ENCODE results near the gene IL17RA. TPM values are rescaled to one million over a fixed set of nuclear protein-coding genes. Genes with fewer than 3 reads are reported as not detected.

Gene IL17RA
- total and polyA plus RNA-seq, 10 donors: 2.9 to 100 (median 43.2) TPM

DNA sequence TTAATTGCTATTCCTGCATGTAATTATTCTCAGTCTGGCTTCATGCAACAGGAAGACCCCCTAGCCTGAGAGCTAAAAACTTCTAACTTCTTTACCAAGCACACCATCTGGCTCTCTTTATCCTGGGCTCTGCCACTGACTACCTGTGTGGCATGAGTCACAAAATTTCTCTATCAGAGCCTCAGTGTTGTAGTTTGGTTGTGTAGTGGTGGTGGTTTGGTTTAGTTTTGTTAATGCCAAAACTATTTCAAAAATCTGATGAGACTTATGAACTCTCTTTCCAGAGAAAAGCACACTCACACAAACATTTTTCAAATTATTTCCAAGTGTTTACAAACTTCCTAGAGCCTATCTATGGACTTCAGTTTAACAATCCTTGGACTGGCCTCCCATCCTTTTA, 7.5 kb upstream of the IL17RA start:
- H3K36me3 ChIP-seq: no peaks in the 10 kb centered on the region
- peaks cover 0 to 3% (median 0%) of the 10 kb centered on the region in 8 donors for H3K9me3 ChIP-seq
- peaks cover 0 to 19% (median 12%) of the 10 kb centered on the region in 6 donors for H3K4me1 ChIP-seq
- H3K27me3 ChIP-seq (replicated peaks in 1 of 7): peaks cover 0 to 16% (median 0%) of the 10 kb centered on the region in 7 donors
- no peak for DNase-seq
- TF ChIP-seq, protein P1, sequence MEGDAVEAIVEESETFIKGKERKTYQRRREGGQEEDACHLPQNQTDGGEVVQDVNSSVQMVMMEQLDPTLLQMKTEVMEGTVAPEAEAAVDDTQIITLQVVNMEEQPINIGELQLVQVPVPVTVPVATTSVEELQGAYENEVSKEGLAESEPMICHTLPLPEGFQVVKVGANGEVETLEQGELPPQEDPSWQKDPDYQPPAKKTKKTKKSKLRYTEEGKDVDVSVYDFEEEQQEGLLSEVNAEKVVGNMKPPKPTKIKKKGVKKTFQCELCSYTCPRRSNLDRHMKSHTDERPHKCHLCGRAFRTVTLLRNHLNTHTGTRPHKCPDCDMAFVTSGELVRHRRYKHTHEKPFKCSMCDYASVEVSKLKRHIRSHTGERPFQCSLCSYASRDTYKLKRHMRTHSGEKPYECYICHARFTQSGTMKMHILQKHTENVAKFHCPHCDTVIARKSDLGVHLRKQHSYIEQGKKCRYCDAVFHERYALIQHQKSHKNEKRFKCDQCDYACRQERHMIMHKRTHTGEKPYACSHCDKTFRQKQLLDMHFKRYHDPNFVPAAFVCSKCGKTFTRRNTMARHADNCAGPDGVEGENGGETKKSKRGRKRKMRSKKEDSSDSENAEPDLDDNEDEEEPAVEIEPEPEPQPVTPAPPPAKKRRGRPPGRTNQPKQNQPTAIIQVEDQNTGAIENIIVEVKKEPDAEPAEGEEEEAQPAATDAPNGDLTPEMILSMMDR (IDR thresholded peaks at IDR 0.05 in 8 of 11, conservative IDR thresholded peaks at IDR 0.05 in 3 of 11): no peak
- no peak for TF ChIP-seq POLR2A (IDR thresholded peaks at IDR 0.05)
- no peak for TF ChIP-seq POLR2AphosphoS5 (IDR thresholded peaks at IDR 0.05)
- intact Hi-C loops (cut with DNase I; ENCODE audit: low total_unique reads): no loop called here
- H3K4me3 ChIP-seq: no peak overlapping the region
- no peak overlapping the region for H3K27ac ChIP-seq

DNA sequence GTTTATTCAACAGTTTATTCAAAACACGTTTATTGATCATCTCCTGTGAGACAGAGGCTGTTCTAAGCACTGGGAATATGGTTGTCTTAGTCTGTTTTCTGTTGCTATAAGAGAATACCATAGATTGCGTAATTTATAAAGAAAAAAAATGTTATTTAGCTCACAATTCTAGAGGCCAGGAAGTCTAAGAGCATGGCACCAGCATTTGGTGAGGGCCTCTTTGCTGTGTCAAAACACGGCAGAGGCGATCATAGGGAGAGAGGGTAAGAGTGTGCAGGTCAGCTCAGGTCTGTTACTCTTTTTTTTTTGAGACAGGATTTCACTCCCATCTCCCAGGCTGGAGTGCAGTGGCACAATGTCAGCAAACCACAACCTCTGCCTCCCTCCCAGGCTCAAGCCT, 5.2 kb upstream of the IL17RA start:
- Histone ChIP-seq H3K27ac (no peak overlapping the region), H3K9me3 (no peaks in the 10 kb centered on the region), H3K4me3 (no peak overlapping the region), H3K27me3 (replicated peaks in 1 of 7) (peaks cover 0 to 8% (median 0%) of the 10 kb centered on the region in 7 donors), H3K4me1 (peaks cover 0 to 31% (median 19%) of the 10 kb centered on the region in 6 donors), H3K36me3 (no peaks in the 10 kb centered on the region)
- TF ChIP-seq, protein P1 (IDR thresholded peaks at IDR 0.05 in 8 of 11, conservative IDR thresholded peaks at IDR 0.05 in 3 of 11): no peak
- TF ChIP-seq POLR2A (IDR thresholded peaks at IDR 0.05): no peak
- no peak for TF ChIP-seq POLR2AphosphoS5 (IDR thresholded peaks at IDR 0.05)
- WGBS, 5 donors: 59 to 79% (median 65%) methylated on average over 4 of the region's 4 CpGs
- no peak for DNase-seq
- intact Hi-C loops (cut with DNase I; ENCODE audit: low total_unique reads): no loop called here

DNA sequence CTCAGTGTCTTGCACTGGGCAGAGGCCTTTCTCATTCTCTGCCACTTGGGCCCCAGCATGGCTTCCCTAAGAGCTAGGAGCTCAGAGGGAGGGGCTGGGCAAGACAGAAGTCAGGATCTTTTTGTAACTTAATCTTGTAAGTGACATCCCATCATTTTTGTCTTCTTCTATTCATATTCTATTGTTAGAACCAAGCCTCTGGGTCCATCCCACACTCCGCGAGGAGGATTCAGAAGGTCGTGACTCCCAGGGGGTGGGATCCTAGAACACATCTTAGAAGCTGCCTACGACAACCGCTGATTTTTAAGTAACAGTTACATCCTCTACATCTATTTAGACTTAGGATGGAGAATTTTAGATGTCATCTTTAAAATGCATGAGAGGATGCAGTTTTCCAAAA, 1.5 kb upstream of the IL17RA start:
- Histone ChIP-seq H3K36me3 (peaks cover 0 to 3% (median 0%) of the 10 kb centered on the region in 6 donors), H3K4me1 (peaks cover 19 to 45% (median 36%) of the 10 kb centered on the region in 6 donors), H3K9me3 (no peaks in the 10 kb centered on the region), H3K4me3 (no peak overlapping the region), H3K27me3 (replicated peaks in 1 of 7) (no peaks in the 10 kb centered on the region), H3K27ac (no peak overlapping the region)
- intact Hi-C loops (cut with DNase I; ENCODE audit: low total_unique reads): no loop called here
- DNase-seq: no peak
- no peak for TF ChIP-seq POLR2A (IDR thresholded peaks at IDR 0.05)
- no peak for TF ChIP-seq POLR2AphosphoS5 (IDR thresholded peaks at IDR 0.05)
- TF ChIP-seq, protein P1 (IDR thresholded peaks at IDR 0.05 in 8 of 11, conservative IDR thresholded peaks at IDR 0.05 in 3 of 11): no peak
- 91 to 96% (median 94%) methylated on average over 5 of the region's 5 CpGs for WGBS, 5 donors

DNA sequence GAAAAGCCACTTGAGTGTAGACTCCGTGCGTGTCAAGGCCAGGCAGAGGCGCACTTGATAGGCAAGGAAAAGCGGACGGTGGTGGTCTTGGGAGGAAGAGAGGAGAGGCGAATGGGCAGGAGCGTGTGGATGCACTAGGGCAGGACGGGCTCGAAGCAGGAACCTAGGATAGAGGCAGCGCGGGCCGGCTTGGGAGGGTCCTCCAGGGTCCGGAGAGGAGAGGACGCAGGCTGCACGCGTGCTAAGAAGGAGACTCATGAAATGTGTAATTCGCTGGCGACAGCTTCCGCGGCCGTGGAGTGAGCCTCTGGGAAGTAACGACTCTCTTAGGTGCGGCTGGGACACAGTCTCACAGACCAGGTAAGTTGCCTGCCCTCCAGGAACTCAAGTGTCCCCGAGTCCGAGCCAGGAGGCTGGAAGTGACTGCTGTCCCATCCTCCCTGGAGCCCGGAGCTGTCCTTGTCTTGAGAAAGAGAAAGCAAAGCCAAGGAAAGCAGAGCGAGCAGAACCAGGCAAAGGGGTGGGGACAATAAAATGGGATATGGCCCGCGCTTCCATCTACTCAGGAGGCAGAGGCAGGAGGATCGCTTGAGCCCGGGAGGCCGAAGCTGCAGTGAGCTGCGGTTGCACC, 874 bp upstream of the IL17RA start:
- TF ChIP-seq POLR2AphosphoS5 (IDR thresholded peaks at IDR 0.05): no peak
- TF ChIP-seq, protein P1 (IDR thresholded peaks at IDR 0.05 in 8 of 11, conservative IDR thresholded peaks at IDR 0.05 in 3 of 11): no peak
- TF ChIP-seq POLR2A (IDR thresholded peaks at IDR 0.05): no peak
- peak; percentile 88 for DNase-seq
- peak overlapping the region in 7 of 8 donors; percentile 74 to 98 (median 85) for H3K4me3 ChIP-seq
- no peaks in the 10 kb centered on the region for H3K27me3 ChIP-seq (replicated peaks in 1 of 7)
- H3K4me1 ChIP-seq: peaks cover 19 to 51% (median 42%) of the 10 kb centered on the region in 6 donors
- intact Hi-C loops (cut with DNase I; ENCODE audit: low total_unique reads): no loop called here
- no peaks in the 10 kb centered on the region for H3K9me3 ChIP-seq
- H3K27ac ChIP-seq: peak overlapping the region; percentile 94 to 100 (median 96)
- peaks cover 0 to 8% (median 0%) of the 10 kb centered on the region in 6 donors for H3K36me3 ChIP-seq
- WGBS, 5 donors: 83 to 91% (median 87%) methylated on average over 33 of the region's 33 CpGs
